ENCODE data around the gene FANCM.

GRCh38 chr14:45177076-45177475 is 41.3 kb downstream of the FANCM start:
- TF ChIP-seq CTCF (IDR thresholded peaks at IDR 0.05) (no peak), POLR2AphosphoS5 (IDR thresholded peaks at IDR 0.05) (no peak), POLR2A (IDR thresholded peaks at IDR 0.05) (no peak), EP300 (IDR thresholded peaks at IDR 0.05) (no peak)
